GM21528 (cell line): ENCODE measurements around the gene DACH1.
"Not testable (repeated sequence)": the region's sequence is repeated elsewhere in the genome, so short reads cannot be mapped to it uniquely, and the experiment has no call there.

Experiments used
- ATAC-seq: cut with Tn5 transposase; IDR thresholded peaks from one replicate; pipeline ENCODE4 v1.9.1; 2021; ENCODE audit warnings: mild to moderate bottlenecking, moderate library complexity; ENCODE audit not compliant: unreplicated experiment, low FRiP score

The DACH1 gene

GRCh38 chr13:71786875-71787274 is 80.1 kb downstream of the DACH1 start:
- no peak for ATAC-seq

GRCh38 chr13:71785361-71785760 is 81.6 kb downstream of the DACH1 start:
- ATAC-seq, result no peak

- no peak for ATAC-seq
These were observed 86.5 kb downstream of the DACH1 start for GRCh38 chr13:71780546-71780945.

- not testable (repeated sequence) for ATAC-seq
These were observed 88.0 kb downstream of the DACH1 start for GRCh38 chr13:71778998-71779397.

- no peak for ATAC-seq
These were observed 91.0 kb downstream of the DACH1 start for GRCh38 chr13:71775966-71776365.

- ATAC-seq, result no peak
These were observed 92.1 kb downstream of the DACH1 start for GRCh38 chr13:71774863-71775262.

GRCh38 chr13:71773531-71773930 is 93.5 kb downstream of the DACH1 start:
- no peak for ATAC-seq

GRCh38 chr13:71772361-71772760 is 94.6 kb downstream of the DACH1 start:
- no peak for ATAC-seq

GRCh38 chr13:71771144-71771543 is 95.9 kb downstream of the DACH1 start:
- no peak for ATAC-seq

GRCh38 chr13:71770710-71771109 is 96.3 kb downstream of the DACH1 start:
- ATAC-seq, result no peak

GRCh38 chr13:71768881-71769280 is 98.1 kb downstream of the DACH1 start:
- ATAC-seq, result no peak

- no peak for ATAC-seq
These were observed 107.1 kb downstream of the DACH1 start for GRCh38 chr13:71759651-71760511.

GRCh38 chr13:71758828-71759227 is 108.2 kb downstream of the DACH1 start:
- ATAC-seq, result no peak

GRCh38 chr13:71754407-71754974 is 112.5 kb downstream of the DACH1 start:
- no peak for ATAC-seq

- no peak for ATAC-seq
These were observed 114.1 kb downstream of the DACH1 start for GRCh38 chr13:71752775-71753513.

GRCh38 chr13:71751073-71751472 is 115.9 kb downstream of the DACH1 start:
- ATAC-seq, result no peak

- no peak for ATAC-seq
These were observed 136.7 kb downstream of the DACH1 start for GRCh38 chr13:71730267-71730666.

- ATAC-seq, result no peak
These were observed 137.6 kb downstream of the DACH1 start for GRCh38 chr13:71729441-71729840.

- ATAC-seq, result no peak
These were observed 139.3 kb downstream of the DACH1 start for GRCh38 chr13:71727662-71728061.

- ATAC-seq, result no peak
These were observed 140.0 kb downstream of the DACH1 start for GRCh38 chr13:71727042-71727441.

- ATAC-seq, result no peak
These were observed 144.8 kb downstream of the DACH1 start for GRCh38 chr13:71722206-71722605.
